Ovary (tissue), 9 donors: Measurements from ENCODE around the gene FUBP1. TPM values are rescaled to one million over a fixed set of nuclear protein-coding genes. Genes with fewer than 3 reads are reported as not detected.

Experiments used
- DNase-seq, 5 donors: peaks; one replicate each; pipeline ENCODE4 v3.0.0-alpha.2; 2019 to 2020
- H3K27ac ChIP-seq, 2 donors: fragments of 200-600 bp; one replicate each; pipeline versions ENCODE4 v1.5.1 to v1.8.0; 2019 to 2022
- H3K27me3 ChIP-seq: fragments of 200-600 bp; one replicate; pipeline ENCODE4 v1.8.0; 2022
- H3K36me3 ChIP-seq: fragments of 200-600 bp; sonication (generic); one replicate; pipeline ENCODE4 v1.5.1; 2019
- H3K4me1 ChIP-seq: one replicate; pipeline ENCODE4 v1.8.1; 2013; ENCODE audit warnings: mild to moderate bottlenecking, moderate library complexity; ENCODE audit not compliant: insufficient read depth
- H3K4me3 ChIP-seq: fragments of 200-600 bp; sonication (generic); one replicate; pipeline ENCODE4 v1.5.1; 2017
- H3K9me3 ChIP-seq, 2 donors: fragments of 200-600 bp in 1 of 2; sonication (generic) in 1 of 2; one replicate each; pipeline versions ENCODE4 v1.5.1 to v1.8.1; 2013 to 2019; ENCODE audit warnings: mild to moderate bottlenecking in 1 of 2, moderate library complexity in 1 of 2
- EP300 ChIP-seq: sonication (generic); formaldehyde crosslinking; IDR thresholded peaks from one replicate; pipeline ENCODE4 v1.6.1; 2017; ENCODE audit warnings: antibody characterized with exemption
- POLR2A ChIP-seq: fragments of 450-650 bp; IDR thresholded peaks from one replicate; pipeline ENCODE4 v1.6.1; 2017; ENCODE audit warnings: antibody characterized with exemption, mild to moderate bottlenecking, moderate library complexity
- WGBS, 3 donors: extraction: QIAGEN DNeasy Blood & Tissue Kit in 1 of 3; methylation state at CpG; one replicate each; pipeline versions ENCODE4 v1.1.5 to v1.1.7; 2013 to 2017; 5-methylcytosine and 5-hydroxymethylcytosine counted together
- intact Hi-C, 4 donors: fragments of 100-400 bp; cut with DNase I; formaldehyde crosslinking; loops; one replicate each; pipeline versions ENCODE4 v1.11.0 to v1.15.1; 2022 to 2023
- polyA plus RNA-seq, 2 donors: library from polyadenylated mRNA; stranded (reverse); fragments of 200-250 nt in 1 of 2; fragments of 350-450 nt in 1 of 2; fragmentation: Illumina TruSeq in 1 of 2; extraction: RNeasy Lipid Tissue Mini Kit (QIAGEN cat#74804) in 1 of 2; gene quantifications; one replicate each; pipeline ENCODE4 v1.2.3, GENCODE V29; 2013 to 2014
- total RNA-seq, 7 donors: library from RNA; depleted of rRNA in 2 of 7; stranded (reverse); fragments of >200 nt in 2 of 7; fragmentation: NEBNext Ultra II Directional in 3 of 7; extraction: Animal tissue kit (Norgen Biotek cat#: 25700) in 3 of 7; gene quantifications; one replicate each; pipeline versions ENCODE4 v1.1.0 to v1.2.4, GENCODE V29; 2016 to 2023
- TF ChIP-seq, protein P1 (sequence below), 3 donors: fragments of 450-650 bp in 2 of 3; fragments of 200-600 bp in 1 of 3; IDR thresholded peaks; one replicate each; pipeline versions ENCODE4 v1.5.1 to v1.8.0; 2016 to 2022; ENCODE audit warnings: antibody characterized with exemption in 3 of 3, mild to moderate bottlenecking in 1 of 3
- donor health status: DM: no; HTN: no; CAD: no; lungs with moderate emphysema.
- donor health status: DM: no; HTN: no; CAD: no.
- donor health status: Bipolar disorder and iron deficiency.
- donor health status: DM: yes; HTN: yes; CAD: no.
- donor health status: DM: no; HTN: no; CAD: no.
- donor health status: DM: yes; HTN: yes; CAD: no.

The FUBP1 gene
- total and polyA plus RNA-seq, 9 donors, result 78.8 to 169 (median 115) TPM

DNA sequence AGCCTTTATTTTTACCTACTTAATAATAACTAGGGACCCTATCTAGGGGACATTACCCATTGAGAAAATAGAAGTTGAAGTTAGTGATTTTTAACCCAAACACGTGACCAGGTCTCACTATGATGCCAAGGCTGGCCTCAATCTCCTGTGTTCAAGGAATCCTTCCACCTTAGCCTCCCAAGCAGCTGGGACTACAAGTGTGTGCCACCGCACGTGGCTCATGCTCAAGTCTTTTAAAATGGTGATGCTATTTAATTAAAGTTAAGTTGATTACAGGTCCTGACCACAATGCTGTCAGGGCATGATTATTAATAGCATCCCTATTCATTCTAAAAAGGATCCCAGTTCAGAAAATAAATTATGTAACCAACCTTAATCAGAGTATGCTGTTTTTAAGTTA lies 25.0 kb downstream of the FUBP1 start:
- Histone ChIP-seq H3K27ac (no peak overlapping the region), H3K27me3 (no peaks in the 10 kb centered on the region), H3K9me3 (no peaks in the 10 kb centered on the region), H3K4me3 (no peak overlapping the region), H3K4me1 (peaks cover 5% of the 10 kb centered on the region), H3K36me3 (no peaks in the 10 kb centered on the region)
- WGBS, 3 donors, result 94 to 97% (median 94%) methylated on average over 3 of the region's 3 CpGs
- intact Hi-C loops, result no loop called here
- DNase-seq, result no peak
- TF ChIP-seq, protein P1, sequence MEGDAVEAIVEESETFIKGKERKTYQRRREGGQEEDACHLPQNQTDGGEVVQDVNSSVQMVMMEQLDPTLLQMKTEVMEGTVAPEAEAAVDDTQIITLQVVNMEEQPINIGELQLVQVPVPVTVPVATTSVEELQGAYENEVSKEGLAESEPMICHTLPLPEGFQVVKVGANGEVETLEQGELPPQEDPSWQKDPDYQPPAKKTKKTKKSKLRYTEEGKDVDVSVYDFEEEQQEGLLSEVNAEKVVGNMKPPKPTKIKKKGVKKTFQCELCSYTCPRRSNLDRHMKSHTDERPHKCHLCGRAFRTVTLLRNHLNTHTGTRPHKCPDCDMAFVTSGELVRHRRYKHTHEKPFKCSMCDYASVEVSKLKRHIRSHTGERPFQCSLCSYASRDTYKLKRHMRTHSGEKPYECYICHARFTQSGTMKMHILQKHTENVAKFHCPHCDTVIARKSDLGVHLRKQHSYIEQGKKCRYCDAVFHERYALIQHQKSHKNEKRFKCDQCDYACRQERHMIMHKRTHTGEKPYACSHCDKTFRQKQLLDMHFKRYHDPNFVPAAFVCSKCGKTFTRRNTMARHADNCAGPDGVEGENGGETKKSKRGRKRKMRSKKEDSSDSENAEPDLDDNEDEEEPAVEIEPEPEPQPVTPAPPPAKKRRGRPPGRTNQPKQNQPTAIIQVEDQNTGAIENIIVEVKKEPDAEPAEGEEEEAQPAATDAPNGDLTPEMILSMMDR (IDR thresholded peaks at IDR 0.05), result no peak
- TF ChIP-seq EP300 (no peak), POLR2A (no peak)

DNA sequence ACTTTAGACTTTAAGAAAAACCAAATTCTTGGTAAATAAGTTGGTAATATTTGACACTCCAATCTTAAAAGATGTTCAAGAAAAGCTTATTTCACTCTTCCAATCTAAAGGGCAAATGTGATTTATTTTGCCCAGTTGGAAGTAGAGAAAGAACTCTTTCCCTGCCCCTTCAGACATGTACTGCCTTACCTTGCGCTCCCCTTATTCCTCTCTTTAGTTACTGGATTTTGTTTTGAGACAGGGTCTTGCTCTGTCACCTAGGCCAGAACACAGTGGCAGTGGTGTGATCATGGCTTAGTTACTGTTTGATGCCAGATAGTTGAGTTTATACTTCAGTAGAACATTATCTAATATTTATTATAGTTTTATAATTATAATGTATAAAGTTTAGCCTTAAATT lies 27.5 kb downstream of the FUBP1 start:
- Histone ChIP-seq H3K27me3 (no peaks in the 10 kb centered on the region), H3K9me3 (no peaks in the 10 kb centered on the region), H3K36me3 (no peaks in the 10 kb centered on the region), H3K4me3 (no peak overlapping the region), H3K27ac (no peak overlapping the region), H3K4me1 (peaks cover 3% of the 10 kb centered on the region)
- intact Hi-C loops, result no loop called here
- TF ChIP-seq, protein P1 (IDR thresholded peaks at IDR 0.05), result no peak
- TF ChIP-seq POLR2A (no peak), EP300 (no peak)
- DNase-seq, result no peak
- WGBS, 3 donors, result 98 to 100% (median 100%) methylated on average over 1 of the region's 1 CpG

DNA sequence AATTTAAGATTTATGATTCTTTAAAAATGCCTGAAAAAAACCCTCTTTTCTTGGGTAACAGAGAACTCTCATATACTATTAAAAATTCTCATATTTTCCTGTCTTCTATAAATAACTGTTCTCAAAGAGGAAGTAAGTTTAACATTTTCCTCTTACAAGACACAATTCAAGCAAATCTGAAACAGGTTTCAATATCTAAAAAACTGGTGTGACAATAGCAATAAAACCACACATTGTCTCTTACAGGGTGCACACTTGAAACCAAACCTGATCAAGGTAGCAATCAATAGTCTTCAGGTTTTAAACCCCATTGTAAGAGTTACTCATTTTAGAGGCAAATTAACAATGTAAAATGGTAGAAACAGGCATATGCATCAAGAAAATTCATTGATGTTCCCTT lies 28.0 kb downstream of the FUBP1 start:
- H3K9me3 ChIP-seq, result no peaks in the 10 kb centered on the region
- no peak for TF ChIP-seq POLR2A
- H3K36me3 ChIP-seq, result no peaks in the 10 kb centered on the region
- intact Hi-C loops, result no loop called here
- no peak overlapping the region for H3K4me3 ChIP-seq
- H3K27ac ChIP-seq, result no peak overlapping the region
- no peaks in the 10 kb centered on the region for H3K27me3 ChIP-seq
- H3K4me1 ChIP-seq, result peaks cover 3% of the 10 kb centered on the region
- no peak for DNase-seq

DNA sequence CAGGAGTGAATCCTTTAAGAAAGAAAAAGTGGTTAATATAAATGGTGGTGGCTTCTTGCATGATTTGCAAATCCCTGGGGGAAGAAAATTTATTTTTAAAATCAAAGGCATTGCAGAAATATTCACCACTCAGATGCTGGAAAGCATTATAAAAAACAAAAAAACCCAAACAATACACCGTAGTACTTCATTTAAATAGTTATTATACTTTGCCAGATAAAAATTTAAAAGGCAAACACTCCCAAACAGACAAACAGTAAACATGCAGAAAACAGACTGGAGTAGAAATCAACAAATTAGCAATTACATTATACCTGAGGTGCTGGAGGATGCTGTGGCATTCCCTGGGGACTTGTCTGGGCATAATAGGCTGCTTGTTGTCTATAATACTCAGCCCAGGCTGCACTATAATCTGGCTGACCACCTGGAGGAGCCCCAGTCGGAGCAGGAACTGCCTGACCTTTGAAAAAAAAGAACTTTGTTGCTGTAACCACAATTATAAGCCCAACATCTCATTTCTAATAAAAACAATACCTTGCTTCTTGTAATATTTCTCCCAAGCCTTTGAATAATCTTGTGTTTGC lies 29.9 kb downstream of the FUBP1 start:
- TF ChIP-seq, protein P1 (IDR thresholded peaks at IDR 0.05), result no peak
- no peak for TF ChIP-seq POLR2A
- Histone ChIP-seq H3K4me1 (peaks cover 3% of the 10 kb centered on the region), H3K36me3 (no peaks in the 10 kb centered on the region), H3K9me3 (no peaks in the 10 kb centered on the region), H3K4me3 (no peak overlapping the region), H3K27me3 (no peaks in the 10 kb centered on the region), H3K27ac (no peak overlapping the region)
- WGBS, 3 donors, result 7 to 20% (median 7%) methylated on average over 2 of the region's 2 CpGs
- no peak for DNase-seq
- intact Hi-C loops, result no loop called here

DNA sequence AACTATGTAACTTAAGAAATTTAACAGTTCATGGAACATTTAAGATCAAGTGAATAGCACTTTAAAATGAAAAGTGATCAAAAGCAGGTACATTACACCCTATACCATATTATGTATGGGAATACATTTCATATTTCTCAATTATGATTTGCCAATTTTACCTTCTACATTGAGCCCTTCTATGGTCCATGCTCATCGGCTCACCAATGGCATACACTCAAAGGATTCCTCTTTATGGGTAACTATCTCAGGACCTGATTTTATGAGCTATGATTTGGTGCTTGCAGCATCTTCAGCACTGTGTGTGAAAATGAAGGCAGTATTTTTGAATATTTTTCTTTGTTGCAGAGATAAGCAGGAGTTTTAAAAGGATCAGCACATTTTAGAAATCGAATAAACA lies 33.5 kb downstream of the FUBP1 start:
- no peak overlapping the region for H3K4me3 ChIP-seq
- no peak for DNase-seq
- no peaks in the 10 kb centered on the region for H3K36me3 ChIP-seq
- 40 to 55% (median 44%) methylated on average over 2 of the region's 2 CpGs for WGBS, 3 donors
- H3K27me3 ChIP-seq, result no peaks in the 10 kb centered on the region
- TF ChIP-seq, protein P1 (IDR thresholded peaks at IDR 0.05), result no peak
- TF ChIP-seq EP300, result no peak
- TF ChIP-seq POLR2A, result no peak
- peaks cover 3% of the 10 kb centered on the region for H3K4me1 ChIP-seq
- H3K9me3 ChIP-seq, result no peaks in the 10 kb centered on the region
- H3K27ac ChIP-seq, result no peak overlapping the region
- intact Hi-C loops, result no loop called here
